Frontal cortex (tissue), 4 donors: Measurements from ENCODE around the gene LTN1. TPM values are rescaled to one million over a fixed set of nuclear protein-coding genes. Genes with fewer than 3 reads are reported as not detected.
A peak's percentile ranks its signal among the peaks of the same experiment; 100 is the strongest.
"Not testable (repeated sequence)": the region's sequence is repeated elsewhere in the genome, so short reads cannot be mapped to it uniquely, and the experiment has no call there.

Experiments used
- DNase-seq, 2 donors: peaks; one replicate each; pipeline ENCODE4 v3.0.0; 2012; ENCODE audit warnings: low spot score in 2 of 2
- FAIRE-seq: peaks from 2 replicates; lab custom pipeline; 2012; peaks lifted over from hg19 to GRCh38; lab: Jason Lieb, UNC
- total RNA-seq: library from RNA; depleted of rRNA; stranded (reverse); fragments of >200 nt; gene quantifications from one replicate; pipeline ENCODE4 v1.2.3, GENCODE V29; 2014
- donor health status: control.
- donor health status: control.
- donor health status: control.

LTN1 gene
- total RNA-seq, 1 donor from 2014 or later, result 39.9 TPM

DNA sequence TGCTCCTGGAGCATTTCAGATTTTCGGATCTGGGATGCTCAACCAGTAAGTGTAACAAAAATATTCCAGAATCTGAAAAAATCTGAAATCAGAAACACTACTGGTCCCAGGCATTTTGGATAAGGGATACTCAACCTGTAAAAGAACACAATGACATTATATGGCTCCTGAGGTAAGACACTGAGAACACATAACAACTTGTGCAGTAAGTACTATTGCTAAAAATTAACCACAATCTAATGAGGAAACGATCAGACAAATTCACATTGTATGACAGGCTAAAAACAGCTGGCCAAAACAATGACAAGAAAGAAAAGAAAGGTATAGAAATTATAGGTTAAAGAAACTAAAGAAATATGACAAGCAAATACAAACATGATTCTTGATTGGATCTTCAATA lies 54.9 kb downstream of the LTN1 start:
- no peak for DNase-seq
- FAIRE-seq, result no peak

DNA sequence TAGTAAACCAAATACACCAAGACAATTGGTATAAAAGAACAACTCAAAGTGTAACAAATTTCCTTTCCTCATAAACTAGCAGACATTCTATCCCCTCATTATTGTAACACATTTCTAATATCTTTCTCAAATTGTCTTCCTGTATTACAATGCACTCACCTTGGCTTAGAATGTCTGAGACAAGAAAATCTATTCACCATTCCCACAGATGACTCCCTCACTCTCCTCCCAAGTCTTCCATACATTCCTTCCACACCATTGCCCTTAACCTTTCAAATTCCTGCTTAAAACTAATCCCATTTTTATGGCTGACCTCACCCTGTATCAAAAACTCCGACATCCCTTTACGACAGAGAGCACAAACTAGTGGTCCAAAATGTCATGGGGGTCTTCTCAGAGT lies 56.0 kb downstream of the LTN1 start:
- no peak for FAIRE-seq
- DNase-seq, result no peak

DNA sequence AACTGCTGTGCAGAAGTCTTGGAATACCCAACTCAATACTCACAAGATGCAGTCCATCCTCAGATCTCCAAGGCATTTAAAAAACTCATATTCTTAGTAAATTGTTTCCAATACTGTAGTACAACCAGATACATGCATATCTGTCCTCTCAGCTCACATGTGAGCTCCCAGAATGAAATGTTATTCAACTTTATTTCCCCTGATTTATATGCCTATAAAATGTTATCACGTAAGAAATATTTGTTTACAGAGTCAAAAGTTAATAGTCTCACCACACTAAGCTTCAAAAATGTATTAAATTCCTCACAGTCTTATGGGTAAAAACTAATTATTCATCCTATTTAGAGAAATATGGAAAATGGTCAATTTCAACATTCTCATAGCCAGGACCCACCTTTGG lies 56.6 kb downstream of the LTN1 start:
- FAIRE-seq (no peak), DNase-seq (no peak)

DNA sequence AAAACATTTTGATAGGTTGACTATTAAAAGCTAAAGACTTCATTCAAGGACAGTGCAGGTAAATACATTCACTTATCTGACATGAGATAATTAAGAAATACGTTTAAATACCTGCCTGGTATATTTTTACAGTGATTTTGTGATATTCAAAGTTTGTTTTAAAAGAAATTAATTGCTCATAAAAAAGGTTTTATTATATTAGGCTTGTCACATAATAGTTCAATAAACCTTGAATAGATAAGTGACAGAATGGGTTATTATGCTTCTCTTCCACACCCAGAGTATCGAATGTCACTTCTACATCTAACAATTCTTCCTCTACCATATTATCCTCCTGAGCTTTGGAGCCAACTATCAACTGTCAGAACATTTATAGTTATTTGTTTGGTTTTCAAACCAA lies 60.0 kb downstream of the LTN1 start:
- FAIRE-seq (no peak), DNase-seq (no peak)

DNA sequence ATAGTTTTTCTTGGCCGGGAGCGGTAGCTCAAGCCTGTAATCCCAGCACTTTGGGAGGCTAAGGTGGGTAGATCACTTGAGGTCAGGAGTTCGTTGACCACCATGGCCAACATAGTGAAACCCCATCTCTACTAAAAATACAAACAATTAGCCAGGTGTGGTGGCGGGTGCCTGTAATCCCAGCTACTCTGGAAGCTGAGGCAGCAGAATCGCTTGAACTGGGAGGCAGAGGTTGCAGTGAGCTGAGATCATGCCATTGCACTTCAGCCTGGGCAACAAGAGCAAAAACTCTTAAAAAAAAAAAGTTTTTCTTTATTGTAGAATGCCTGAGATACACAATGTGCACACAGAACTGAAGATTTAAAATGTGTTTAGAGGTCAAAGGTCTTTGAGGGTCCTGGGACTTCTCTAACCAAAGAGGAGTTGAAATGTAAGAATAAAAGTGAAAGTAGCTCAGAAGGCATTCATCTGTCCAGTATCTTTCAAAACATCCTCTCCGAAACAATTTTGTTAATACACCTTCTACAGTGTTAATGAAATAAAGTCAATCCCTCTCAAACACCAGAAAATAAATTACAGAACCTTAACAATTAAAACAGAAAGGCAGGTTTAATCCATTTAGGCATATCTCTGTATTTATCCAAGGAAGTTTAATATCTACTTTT lies 60.8 kb downstream of the LTN1 start:
- FAIRE-seq, DNase-seq: not testable (repeated sequence)

DNA sequence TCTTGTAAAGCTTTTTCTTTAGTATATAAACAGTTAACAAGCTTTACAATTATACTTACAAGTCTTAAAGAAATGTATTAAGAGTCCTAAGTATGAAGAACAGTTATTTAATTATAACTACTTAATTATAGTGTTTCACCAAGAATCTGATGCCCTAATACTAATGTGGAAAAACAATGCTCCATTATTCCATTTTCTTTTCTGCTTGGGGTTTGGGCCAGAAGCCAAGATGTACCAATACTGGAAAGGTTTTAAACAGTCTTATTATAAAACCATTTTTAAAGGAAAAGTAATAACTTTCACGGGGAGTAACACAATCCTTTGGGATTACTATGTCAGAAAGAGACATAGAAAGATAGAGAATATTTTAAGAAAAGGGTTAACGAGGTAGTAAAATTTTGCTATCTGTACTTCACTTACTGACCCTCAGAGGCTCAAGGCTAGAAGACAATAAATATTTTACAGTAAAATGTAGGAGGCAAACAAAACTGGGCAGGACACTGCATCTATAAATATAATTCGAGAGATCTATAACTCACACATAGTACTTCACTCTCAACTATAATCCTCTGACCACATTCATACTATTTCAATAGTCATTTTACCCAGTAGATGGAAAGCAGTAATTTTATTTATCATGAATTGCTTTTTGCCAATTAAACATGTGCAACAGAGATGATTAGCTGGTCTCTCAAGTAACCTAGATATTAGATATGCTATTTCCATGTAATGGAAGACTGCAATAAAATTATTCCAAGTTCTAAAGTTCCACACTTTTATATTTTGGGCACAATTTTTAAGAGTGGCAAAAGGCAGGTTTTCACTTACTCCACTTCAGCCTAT lies 63.9 kb downstream of the LTN1 start:
- FAIRE-seq, result peak; percentile 74
- DNase-seq, result no peak

DNA sequence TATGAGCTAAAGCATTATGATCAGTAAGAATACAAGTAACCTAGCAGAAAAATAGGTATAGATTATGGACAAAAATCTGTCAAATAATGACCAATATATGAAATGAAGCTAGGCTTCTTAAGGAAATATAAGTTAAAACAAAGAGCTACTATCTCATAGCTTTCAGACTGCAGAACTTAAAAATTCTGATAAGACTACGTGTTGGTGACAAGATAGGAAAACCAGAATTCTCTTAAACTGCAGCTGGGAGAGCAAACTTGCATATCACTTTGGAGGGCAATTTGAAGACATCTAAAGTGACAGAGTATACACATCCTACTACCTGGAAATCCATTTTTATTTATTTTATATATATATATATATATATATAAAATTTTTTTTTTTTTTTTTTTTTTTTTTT lies 65.5 kb downstream of the LTN1 start:
- DNase-seq, result no peak

DNA sequence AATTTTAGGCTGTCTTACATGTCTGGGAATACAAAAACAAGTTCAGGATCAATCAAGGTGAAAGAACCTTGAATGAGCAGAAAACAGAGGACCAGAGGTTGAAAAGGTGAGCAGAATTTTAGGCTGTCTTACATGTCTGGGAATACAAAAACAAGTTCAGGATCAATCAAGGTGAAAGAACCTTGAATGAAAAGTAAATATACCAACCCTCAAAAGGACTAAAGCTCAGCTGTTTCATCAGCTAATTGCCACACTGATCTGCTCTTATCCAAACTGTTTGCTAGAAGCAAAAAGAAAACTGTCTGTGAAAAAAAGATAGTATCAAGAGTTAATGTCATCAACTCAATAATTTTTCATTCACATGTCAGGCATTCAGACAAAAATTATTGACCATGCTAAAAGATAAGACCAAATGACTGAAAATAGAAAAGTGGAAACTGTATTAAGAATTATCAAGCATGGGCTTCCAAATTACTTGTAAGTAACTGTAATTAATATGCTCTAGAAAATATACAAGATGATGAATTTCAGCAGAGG lies 69.2 kb downstream of the LTN1 start:
- no peak for DNase-seq
- no peak for FAIRE-seq

More for the DNA sequence above, 65.5 kb downstream of the LTN1 start:
- FAIRE-seq, result no peak

DNA sequence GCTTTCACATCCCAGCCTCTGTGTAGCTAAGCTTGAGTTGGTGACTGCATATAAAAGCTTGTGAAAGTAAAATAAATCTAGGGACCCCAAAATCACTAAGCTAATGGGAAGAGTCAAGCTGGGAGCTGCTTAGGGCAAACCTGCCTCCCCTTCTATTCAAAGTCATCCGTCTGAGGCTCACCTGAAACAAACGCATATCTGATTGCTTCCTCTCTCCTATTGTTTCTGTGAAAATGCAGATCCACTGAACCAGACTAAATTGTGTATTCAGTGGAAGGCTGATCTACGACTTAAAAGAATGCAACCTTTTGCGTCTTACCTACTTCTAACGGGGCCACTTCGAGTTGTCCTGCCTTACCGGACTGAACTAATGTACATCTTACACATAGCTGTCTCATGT lies 70.3 kb downstream of the LTN1 start:
- DNase-seq (no peak), FAIRE-seq (no peak)

DNA sequence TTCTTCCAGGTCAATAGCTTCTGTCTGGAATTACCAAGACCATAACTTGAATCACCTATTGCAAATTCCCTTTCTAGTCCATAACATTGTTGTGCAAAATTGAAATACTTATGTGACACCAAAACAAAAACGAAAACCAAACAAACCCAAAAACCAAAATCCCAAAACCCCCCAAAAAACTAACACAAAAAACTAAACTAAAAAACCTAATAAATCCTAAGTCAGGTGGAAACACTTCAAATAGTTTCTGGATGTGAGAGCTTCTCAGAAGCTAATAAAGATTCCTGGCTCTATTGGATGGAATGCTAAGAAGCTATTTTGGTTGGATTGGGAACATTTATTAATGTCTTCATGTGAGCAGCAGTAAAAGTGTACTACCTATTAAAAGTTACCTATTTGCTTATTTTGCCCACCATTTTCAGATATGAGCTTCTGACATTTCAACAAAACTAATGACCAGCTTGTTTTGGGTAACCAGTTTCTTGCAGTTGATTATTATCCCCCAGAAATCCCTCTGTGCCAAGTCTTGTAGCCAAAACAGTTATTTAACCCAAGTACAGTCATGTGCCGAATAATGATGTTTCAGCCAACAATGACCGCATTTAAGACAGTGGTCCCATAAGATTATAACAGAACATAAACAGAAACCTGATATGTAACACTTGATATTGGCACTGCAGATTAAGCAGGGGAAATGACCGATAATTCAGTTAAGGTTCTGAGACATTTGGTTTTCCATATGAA lies 76.4 kb downstream of the LTN1 start:
- no peak for FAIRE-seq

DNA sequence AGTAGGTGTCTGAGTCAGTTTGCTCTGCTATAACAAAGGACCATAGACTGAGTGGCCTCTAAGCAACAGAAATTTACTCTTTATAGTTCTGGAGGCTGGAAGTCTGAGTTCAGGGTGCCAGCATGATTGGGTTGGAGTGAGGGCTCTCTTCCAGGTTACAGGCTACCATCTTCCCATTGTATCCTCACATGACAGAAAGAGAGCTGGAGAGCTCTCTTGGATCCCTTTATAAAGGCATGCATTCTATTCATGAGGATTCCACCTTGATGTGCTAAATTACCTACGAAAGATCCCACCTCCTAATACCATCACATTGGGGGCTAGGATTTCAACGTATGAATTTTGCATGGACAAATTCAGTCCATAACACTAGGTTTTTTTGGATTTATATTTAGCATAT lies 79.6 kb downstream of the LTN1 start:
- no peak for DNase-seq
- FAIRE-seq, result no peak

More for the DNA sequence above, 76.4 kb downstream of the LTN1 start:
- DNase-seq, result no peak

DNA sequence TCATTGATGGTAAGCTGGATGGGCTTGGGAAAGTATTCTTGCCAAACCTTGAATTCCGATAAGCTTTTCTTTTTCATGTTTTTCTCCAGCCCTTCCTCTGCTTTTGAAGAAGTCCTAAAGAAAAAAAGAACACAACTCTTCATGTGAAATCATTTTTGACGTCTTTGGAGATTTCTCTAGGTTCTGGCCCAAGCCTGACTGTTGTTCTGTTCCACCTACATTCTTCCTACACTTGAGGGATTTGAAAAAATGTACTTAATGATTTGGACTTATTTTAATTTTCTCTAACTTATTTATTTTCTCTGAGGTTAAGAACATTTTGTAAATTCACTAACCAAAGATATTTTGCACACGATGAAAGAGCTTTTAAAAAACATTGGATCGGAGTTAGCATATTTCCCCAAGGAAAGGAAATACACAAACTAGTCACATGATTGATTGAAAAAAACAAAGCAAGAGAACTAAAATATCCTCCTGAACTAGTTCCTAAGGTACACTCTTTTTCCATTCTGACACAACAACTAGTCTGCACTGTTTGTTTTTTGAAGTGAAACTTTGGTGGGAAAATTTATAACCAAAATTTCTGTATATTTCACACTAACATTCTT lies 82.3 kb downstream of the LTN1 start:
- DNase-seq (no peak), FAIRE-seq (no peak)

DNA sequence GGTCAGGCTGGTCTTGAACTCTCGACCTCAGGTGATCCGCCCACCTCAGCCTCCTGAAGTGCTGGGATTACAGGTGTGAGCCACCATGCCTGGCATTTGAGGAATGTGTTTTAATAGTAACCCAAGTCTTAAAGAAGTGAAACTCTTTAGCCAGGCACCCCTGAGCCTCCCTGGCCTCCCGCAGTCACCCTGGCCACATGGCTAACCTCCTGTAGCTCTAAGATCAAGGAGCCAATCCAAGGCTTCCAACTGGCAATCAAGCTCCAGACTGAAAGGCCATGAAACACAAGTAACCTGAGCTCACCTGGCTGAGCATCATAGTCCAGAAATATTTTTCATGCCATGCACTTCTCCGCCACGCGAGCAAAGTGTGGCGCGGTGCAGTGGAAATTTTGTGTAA lies 84.3 kb downstream of the LTN1 start:
- no peak for FAIRE-seq

DNA sequence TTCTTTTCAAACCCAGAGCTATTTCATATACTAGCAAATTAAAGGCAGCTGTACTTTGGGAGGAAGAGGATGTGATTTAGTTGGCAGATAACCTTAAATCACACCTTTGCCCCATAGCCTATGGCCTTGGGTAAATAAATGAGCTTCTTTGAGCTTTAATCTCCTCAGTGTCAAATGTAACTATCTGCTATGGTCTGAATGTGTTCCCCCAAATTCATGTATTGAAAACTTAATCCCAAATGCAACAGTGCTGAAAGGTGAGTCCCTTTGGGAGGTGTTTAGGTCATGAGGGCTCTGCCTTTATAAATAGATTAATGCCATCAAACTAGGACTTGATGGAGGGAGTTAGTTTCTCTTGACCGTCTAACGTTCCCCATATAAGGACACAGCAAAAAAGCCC lies 85.8 kb downstream of the LTN1 start:
- no peak for FAIRE-seq
- no peak for DNase-seq

More for the DNA sequence above, 84.3 kb downstream of the LTN1 start:
- no peak for DNase-seq

DNA sequence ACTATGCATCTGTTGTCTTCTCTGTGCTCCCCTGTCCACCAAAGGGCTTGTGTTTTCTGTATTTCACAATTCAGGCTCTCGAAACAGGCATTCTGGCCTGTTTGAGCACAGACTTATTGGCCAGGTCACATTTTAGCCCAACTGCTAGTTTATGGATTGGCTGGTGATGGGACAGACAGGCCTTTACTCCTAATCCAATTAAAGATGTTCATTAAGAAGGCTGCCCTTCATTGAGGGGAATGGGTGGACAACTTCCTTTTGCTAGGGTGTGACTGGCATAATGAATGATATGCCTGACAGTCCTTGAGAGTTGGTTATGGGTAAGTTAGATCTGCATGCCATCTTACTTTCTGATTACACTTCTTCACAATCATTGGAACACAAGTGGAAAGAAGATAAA lies 86.4 kb downstream of the LTN1 start:
- FAIRE-seq, result no peak
- no peak for DNase-seq

DNA sequence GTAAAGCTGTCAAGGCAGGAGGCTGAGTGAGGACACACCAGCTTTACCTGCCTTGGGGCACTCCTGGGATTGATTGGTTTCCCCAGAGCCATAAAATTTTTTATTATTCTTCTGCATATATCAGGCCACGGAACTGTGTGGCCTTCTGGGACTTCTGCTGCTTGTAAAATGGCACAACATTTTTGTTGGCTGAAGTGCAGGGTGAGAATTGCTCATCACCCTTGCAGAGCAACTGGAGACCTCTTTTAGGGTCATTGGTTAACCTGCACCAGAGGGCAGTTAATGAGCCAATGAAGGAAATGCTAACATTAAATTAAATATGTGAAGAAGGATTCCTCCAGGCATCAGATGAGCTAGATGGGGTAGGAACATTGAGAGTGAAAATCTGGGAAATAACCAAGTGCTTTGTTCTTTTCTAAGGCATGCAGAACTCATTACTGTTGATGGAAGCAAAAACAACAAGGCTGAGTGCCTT lies 87.7 kb downstream of the LTN1 start:
- no peak for DNase-seq
- FAIRE-seq, result no peak

DNA sequence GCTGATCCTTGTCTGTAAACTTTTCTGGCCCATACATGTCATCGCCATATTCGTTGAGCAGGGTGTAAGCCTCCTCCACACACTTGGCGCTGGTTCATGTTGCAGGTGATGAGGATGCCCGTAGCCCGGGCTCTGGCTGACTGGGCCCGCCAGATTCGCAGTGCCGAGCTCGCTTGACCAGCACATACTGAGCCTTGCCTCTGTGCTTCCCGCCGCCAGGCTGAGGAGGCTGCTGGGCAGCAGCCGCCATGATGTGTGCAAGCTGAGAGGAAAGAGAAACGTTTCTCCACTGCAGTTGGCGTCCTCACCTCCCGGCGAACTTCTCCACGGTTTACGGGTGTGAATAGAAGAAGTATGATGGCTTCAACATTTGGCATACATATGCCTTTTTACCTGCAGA lies 89.2 kb downstream of the LTN1 start:
- DNase-seq (no peak), FAIRE-seq (no peak)

DNA sequence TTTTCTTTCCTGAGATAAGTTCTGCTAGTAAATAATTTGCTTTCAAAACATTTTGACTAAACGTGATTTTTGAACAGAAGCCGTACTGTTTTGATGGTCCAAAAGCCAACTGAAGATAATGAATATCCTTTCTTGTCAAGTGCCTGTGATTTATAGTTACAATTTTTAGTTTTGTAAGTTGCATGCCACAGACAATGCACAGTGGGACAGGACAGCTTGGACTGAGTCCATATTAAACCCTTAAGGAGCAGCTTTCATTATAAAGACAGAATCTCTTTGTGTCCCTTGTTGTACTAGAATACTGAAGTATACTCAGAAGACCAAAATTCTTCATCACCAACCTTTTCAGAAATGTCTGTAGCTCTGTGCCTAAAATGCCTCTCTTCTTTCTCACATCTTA lies 92.2 kb downstream of the LTN1 start:
- FAIRE-seq, result no peak
- no peak for DNase-seq

DNA sequence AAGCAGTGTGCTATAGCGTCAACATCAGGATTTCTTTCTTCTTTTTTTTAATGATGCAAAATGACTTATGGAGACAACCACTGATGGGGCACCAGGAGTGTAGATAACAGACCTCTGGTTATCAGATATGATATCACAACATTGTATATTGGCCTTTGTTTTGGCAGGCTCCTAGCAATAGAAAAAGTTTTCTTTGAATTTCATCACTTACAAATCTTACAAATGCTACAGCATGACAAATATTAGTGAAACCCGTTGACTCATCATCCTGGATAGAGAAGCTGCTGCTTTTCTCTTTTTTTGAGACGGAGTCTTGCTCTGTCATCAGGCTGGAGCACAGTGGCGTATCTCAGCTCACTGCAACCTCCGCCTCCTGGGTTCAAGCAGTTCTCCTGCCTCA lies 92.9 kb downstream of the LTN1 start:
- FAIRE-seq, result no peak
- DNase-seq, result no peak

DNA sequence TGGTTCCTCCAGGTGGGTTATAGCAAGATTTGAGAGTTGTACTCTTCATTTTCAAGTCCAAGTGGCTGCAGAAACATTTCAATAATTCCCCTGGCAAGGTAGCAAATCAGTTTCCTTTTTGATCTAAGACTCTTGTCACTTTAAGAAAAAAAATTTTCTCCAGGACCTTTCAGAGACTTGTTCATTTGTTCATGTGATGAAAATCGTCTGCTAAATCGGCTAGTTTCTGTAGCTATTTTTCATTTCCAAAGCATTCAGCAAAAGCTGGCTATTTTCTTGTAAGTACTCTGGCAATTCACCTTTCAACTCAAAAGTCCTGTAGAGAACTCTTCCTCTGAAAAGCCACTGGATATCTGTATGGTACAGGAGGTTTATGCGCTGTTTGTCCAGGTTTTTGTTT lies 93.5 kb downstream of the LTN1 start:
- FAIRE-seq (no peak), DNase-seq (no peak)
